HG03139 (cell line): Measurements from ENCODE around the gene PTCD1.
"Not testable (repeated sequence)": the region's sequence is repeated elsewhere in the genome, so short reads cannot be mapped to it uniquely, and the experiment has no call there.

ENCODE experiments used
- ATAC-seq: cut with Tn5 transposase; IDR thresholded peaks from one replicate; pipeline ENCODE4 v1.9.1; 2021; ENCODE audit not compliant: unreplicated experiment

The PTCD1 gene

DNA sequence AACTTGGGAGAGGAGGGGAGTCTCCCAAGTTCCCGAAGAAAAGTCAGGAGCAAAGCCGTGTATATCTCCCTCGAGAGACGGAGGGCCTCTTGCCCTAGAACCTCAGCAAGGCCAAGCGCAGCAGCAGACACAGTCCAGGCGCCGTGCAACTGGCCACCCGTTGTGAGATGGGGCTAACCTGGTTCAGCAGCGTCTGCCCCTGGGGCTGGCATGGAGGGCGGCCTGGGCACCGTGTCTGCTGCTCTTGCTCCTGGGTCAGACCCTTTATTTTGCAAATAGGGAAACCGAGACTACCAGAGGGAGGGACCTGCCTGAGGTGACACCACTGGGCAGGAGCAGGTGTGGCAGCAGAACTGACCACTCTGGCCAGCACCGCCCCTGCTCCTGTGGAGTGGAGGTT, 13.9 kb upstream of the PTCD1 start:
- ATAC-seq = no peak

GRCh38 chr7:99451936-99452335, 13.3 kb upstream of the PTCD1 start:
- ATAC-seq = no peak

DNA sequence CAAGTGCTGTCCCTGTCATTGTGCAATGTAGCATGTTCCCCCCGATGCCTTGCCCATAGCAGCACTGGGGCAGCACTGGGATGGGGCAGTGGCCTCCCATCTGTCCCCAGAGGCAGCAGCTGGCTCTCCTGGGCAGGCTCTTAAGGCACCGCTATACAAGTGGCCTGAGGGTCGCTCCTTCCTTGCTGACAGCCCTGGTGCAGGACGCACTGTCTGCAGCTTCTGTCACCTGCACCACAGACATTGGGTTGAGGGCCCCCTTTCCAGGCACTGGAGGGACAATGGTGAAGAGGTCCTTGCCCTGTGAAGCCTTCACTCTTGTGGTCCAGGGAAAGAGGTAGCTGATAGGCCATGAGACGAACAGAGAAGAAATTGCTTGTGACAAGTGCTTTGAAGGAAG, 10.7 kb upstream of the PTCD1 start:
- ATAC-seq = no peak

- no peak for ATAC-seq
These were observed 10.3 kb upstream of the PTCD1 start for GRCh38 chr7:99448855-99449254.

GRCh38 chr7:99447943-99448342, 9.3 kb upstream of the PTCD1 start:
- no peak for ATAC-seq

- ATAC-seq = no peak
These were observed 7.5 kb upstream of the PTCD1 start for GRCh38 chr7:99446096-99446495.

DNA sequence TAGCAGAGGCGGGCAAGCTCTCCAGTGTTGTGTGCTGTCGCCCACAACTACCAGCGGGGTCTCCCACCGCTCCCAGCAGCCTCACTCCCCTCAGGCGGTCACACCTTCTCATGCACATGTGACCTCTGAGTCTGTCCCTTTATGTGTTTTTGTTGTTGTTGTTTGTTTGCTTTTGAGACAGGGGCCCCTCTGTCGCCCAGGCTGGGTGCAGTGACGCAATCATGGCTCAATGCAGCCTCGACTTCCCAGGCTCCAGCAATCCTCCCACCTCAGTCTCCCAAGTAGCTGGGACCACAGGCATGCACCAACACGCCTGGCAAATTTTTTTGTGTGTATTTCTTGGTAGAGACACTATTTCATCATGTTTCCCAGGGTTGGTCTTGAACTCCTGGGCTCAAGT, 1.6 kb upstream of the PTCD1 start:
- no peak for ATAC-seq

DNA sequence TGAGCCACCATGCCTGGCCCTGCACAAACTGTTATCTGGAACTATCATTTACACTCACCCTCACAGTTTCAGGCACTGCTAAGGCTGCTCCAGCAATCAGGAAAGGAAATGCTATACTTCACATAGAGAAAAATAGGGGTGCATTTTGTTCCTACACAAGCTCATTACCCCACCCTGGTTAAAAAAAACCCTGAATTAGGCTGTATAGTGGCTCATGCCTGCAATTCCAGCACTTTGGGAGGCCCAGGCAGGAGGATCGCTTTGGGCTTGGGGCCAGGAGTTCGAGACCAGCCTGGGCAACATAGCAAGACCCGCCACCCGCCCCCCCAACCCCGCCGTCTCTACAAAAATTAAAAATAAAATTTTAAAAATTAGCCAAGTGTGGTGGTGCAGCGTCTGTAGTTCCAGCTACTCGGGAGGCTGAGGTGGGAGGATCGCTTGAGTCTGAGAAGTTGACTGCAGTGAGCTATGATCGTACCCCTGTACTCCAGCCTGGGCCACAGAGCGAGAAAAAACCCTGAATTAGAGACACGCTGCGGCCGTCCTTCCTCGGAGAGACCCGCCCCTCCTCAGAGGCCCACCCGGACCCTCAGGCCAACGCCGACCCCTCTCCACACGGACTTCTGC, 539 bp downstream of the PTCD1 start:
- no peak for ATAC-seq

GRCh38 chr7:99433158-99433557, 5.4 kb downstream of the PTCD1 start:
- ATAC-seq = no peak

- not testable (repeated sequence) for ATAC-seq
These were observed 6.7 kb downstream of the PTCD1 start for GRCh38 chr7:99431756-99432540.

GRCh38 chr7:99429756-99430155, 8.8 kb downstream of the PTCD1 start:
- no peak for ATAC-seq

GRCh38 chr7:99428972-99429566, 9.5 kb downstream of the PTCD1 start:
- no peak for ATAC-seq

GRCh38 chr7:99424932-99425730, 13.5 kb downstream of the PTCD1 start:
- ATAC-seq = no peak

- ATAC-seq = no peak
These were observed 16.0 kb downstream of the PTCD1 start for GRCh38 chr7:99422625-99423024.

GRCh38 chr7:99422186-99422585, 16.4 kb downstream of the PTCD1 start:
- no peak for ATAC-seq

- ATAC-seq = no peak
These were observed 17.6 kb downstream of the PTCD1 start for GRCh38 chr7:99420986-99421385.

DNA sequence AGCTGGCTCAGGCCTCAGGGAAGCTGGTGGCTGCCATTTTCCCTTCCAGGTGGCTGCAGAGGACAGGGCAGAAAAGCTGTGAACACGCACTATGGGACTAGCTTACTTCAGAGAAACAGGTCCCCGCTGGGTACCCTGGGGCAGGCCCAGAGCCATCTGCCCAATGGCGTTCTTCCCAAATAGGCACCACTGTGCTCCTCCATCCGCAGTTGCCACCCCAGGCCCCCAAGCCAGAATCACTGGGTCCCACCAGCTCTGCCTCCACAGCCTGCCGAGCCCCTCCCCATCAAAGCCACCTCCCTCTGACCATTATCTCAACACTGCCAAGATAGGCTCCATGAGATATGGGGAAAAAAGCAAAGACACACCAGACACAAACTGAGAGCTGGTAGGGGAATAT, 18.4 kb downstream of the PTCD1 start:
- no peak for ATAC-seq

DNA sequence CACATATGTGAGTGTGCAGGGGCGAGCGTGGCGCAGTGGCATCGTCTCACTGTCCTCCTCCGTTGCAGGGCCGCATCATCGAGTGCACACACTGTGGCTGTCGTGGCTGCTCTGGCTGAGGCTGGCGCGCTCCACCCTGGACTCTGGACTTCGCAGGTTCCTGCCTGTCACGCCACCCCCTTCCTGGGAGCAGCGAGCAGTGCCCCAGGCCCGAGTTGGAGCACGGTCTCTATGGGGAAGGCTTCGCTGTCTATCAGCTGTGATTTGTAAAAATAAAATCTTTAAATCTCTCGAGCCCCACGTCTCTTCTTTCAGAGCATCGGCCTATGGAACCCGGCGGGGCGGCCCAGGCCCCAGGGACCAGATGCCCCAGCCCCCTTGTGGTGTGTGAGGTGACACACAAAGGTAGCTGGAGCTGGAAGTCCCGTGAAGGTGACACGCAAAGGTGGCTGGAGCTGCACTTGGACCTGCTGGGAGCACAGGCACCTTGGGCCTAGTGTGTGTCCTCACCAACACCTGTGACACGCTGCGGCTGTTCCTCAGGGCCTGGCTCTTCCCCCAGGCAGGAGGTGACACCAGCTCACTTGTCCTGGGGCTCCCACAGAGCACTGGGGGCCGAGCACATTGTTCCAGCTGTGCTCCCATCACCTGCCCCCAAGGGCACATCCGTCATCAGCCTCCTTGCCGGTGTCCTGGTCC, 19.1 kb downstream of the PTCD1 start:
- ATAC-seq = no peak

DNA sequence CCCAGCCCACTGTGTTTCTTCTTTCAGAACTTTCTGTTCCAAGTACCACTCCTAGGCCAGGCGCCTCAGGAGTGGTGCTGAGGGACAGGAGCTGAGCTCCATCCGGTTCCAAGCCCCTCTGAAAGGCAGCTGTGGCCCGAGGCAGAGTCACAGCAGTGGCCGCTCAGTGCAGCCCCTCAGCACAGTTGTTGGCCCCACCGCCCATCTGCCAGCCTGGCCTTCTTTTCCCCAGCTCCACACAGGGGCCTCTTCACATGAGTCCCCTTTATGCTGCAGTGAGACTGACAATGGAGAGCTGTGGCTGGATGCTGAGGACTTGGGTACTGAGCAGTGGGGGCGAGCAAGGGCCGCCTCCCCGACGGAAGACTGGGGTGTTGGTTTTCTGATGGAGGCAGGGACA, 20.3 kb downstream of the PTCD1 start:
- no peak for ATAC-seq

GRCh38 chr7:99415513-99416127, 23.0 kb downstream of the PTCD1 start:
- ATAC-seq = not testable (repeated sequence)
